ENCODE results near the gene GREB1L. TPM values are rescaled to one million over a fixed set of nuclear protein-coding genes. Genes with fewer than 3 reads are reported as not detected.
A peak's percentile ranks its signal among the peaks of the same experiment; 100 is the strongest.

GREB1L gene
- total RNA-seq, 2 experiments from 2014 or later, result not detected

DNA sequence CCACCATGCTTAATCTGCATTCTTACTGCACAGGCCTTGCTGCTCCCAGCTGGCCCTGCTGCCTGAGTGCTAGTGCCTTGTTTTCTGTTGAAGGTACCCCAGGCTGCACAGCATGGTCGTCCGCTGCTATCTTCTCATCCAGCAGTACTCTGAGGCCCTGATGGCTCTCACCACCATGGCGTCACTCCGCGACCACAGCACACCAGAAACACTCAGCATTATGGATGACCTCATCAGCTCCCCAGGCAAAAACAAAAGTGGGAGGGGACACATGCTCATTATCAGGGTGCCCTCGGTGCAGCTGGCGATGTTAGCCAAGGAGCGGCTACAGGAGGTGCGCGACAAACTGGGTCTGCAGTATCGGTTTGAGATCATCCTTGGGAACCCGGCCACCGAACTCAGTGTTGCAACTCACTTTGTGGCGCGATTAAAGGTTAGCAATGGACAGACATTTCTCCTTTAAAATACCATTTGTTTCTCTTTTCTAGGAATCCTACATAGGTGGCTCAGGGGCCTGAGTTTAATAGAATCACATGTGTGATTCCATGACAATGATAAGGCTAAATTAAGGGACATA is 248.0 kb downstream of the GREB1L start:
- intact Hi-C loops (cut with micrococcal nuclease; ENCODE audit: unreplicated experiment), result loop anchor here (1.0 to 5.0 kb wide), 2 partner anchors 362 to 466 kb away; no protein-coding TSS in a partner anchor
- POLR2A ChIA-PET, result interaction anchor here (0.5 to 1.6 kb wide), 3 partner anchors 57 to 142 kb away, joined by 3 read pairs; no protein-coding TSS in a partner anchor
- Histone ChIP-seq H3K79me2 (ENCODE audit: insufficient read depth, low read depth, low read length) (no peaks in the 10 kb centered on the region), H2AFZ (ENCODE audit: low read length) (no peak overlapping the region), H3K4me1 (ENCODE audit: insufficient read depth, low read length, poor library complexity, severe bottlenecking) (peaks cover 5% of the 10 kb centered on the region), H3K27ac (ENCODE audit: low read depth, low read length, poor library complexity, severe bottlenecking) (no peak overlapping the region), H4K20me1 (ENCODE audit: insufficient read depth, low read length) (no peaks in the 10 kb centered on the region), H3K9me2 (ENCODE audit: insufficient read depth, low read length) (no peaks in the 10 kb centered on the region), H3K4me2 (ENCODE audit: low read length) (no peak overlapping the region), H3K36me3 (ENCODE audit: insufficient read depth, low read length) (no peaks in the 10 kb centered on the region), H3K9me3 (ENCODE audit: low read length) (no peaks in the 10 kb centered on the region), H3K4me3 (ENCODE audit: low read depth, low read length, poor library complexity, severe bottlenecking) (no peak overlapping the region)
- BruUV-seq (replicated peaks), result no TSS peak
- DNase-seq (ENCODE audit: low spot score), result no peak
- CTCF ChIA-PET (ENCODE audit: unreplicated experiment), result no interaction called here
- TF ChIP-seq CTCF (conservative IDR thresholded peaks at IDR 0.05; ENCODE audit: low read length), result no peak
- TF ChIP-seq EZH2phosphoT487 (IDR thresholded peaks at IDR 0.05; ENCODE audit: borderline replicate concordance, low read depth, low read length), result no peak

DNA sequence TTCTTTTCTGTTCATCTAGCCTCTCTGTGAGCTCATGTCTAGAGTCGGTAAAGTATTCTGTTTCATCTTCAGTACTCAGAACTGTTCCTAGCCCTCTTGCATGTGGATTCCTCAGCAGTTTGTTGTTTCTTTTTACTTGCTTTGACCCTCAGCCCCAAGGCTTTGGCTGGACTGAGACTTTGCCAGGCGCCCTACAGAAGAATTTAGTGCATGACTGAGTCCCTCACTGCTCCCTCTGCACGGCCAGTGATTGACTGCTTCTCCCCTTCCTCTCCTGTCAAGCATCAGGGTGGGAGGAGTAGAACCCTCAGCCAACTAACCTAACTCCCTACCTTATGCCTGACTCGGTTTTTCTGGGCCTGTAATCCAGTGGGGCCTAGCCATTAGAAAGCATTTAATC is 248.7 kb downstream of the GREB1L start:
- Histone ChIP-seq H3K79me2 (ENCODE audit: insufficient read depth, low read depth, low read length) (no peaks in the 10 kb centered on the region), H3K36me3 (ENCODE audit: insufficient read depth, low read length) (no peaks in the 10 kb centered on the region)
- CTCF ChIA-PET (ENCODE audit: unreplicated experiment), result no interaction called here

More for the DNA sequence above, 248.7 kb downstream of the GREB1L start:
- TF ChIP-seq CTCF (conservative IDR thresholded peaks at IDR 0.05; ENCODE audit: low read length), result no peak
- no peak for TF ChIP-seq EZH2phosphoT487 (IDR thresholded peaks at IDR 0.05; ENCODE audit: borderline replicate concordance, low read depth, low read length)
- POLR2A ChIA-PET, result interaction anchor here (0.7 to 1.6 kb wide), 3 partner anchors 16 to 141 kb away, joined by 3 read pairs; no protein-coding TSS in a partner anchor
- Histone ChIP-seq H3K9me3 (ENCODE audit: low read length) (no peaks in the 10 kb centered on the region), H3K27ac (ENCODE audit: low read depth, low read length, poor library complexity, severe bottlenecking) (no peak overlapping the region), H2AFZ (ENCODE audit: low read length) (peak overlapping the region; percentile 28; the same call in 1 of the 2 replicates), H3K4me2 (ENCODE audit: low read length) (0 out of 2 replicates have a peak overlapping the region, but pooled peaks have one; percentile 12), H3K4me3 (ENCODE audit: low read depth, low read length, poor library complexity, severe bottlenecking) (no peak overlapping the region), H3K9me2 (ENCODE audit: insufficient read depth, low read length) (no peaks in the 10 kb centered on the region), H4K20me1 (ENCODE audit: insufficient read depth, low read length) (no peaks in the 10 kb centered on the region), H3K4me1 (ENCODE audit: insufficient read depth, low read length, poor library complexity, severe bottlenecking) (peaks cover 5% of the 10 kb centered on the region)
- no peak for DNase-seq (ENCODE audit: low spot score)
- BruUV-seq (replicated peaks), result no TSS peak
- intact Hi-C loops (cut with micrococcal nuclease; ENCODE audit: unreplicated experiment), result no loop called here
